Calu3 (cell line): ENCODE measurements around the gene FKBP7. TPM values are rescaled to one million over a fixed set of nuclear protein-coding genes. Genes with fewer than 3 reads are reported as not detected.

ENCODE experiments used
- BruUV-seq: library from RNA; stranded (reverse); fragments of 400-500 nt; replicated peaks from 2 replicates; lab custom pipeline; 2021; lab: Mats Ljungman, UMichigan
- CTCF ChIA-PET: fragments of 300-600 bp; sonication (Branson Sonifier 250); formaldehyde crosslinking; loops from one replicate; lab custom pipeline; 2022; ENCODE audit warnings: antibody characterized with exemption; lab: Charles Lee
- DNase-seq: peaks from one replicate; pipeline ENCODE4 v3.0.0; 2022
- H3K27ac Mint-ChIP-seq: one replicate; pipeline ENCODE4 v1.8.0; 2022; ENCODE audit warnings: mixed read lengths; ENCODE audit not compliant: unreplicated experiment
- H3K27me3 Mint-ChIP-seq: one replicate; pipeline ENCODE4 v1.8.0; 2022; ENCODE audit warnings: mixed read lengths; ENCODE audit not compliant: unreplicated experiment
- H3K36me3 Mint-ChIP-seq: one replicate; pipeline ENCODE4 v1.8.0; 2022; ENCODE audit warnings: mild to moderate bottlenecking, moderate library complexity, mixed read lengths; ENCODE audit not compliant: insufficient read depth, unreplicated experiment
- H3K4me1 Mint-ChIP-seq: one replicate; pipeline ENCODE4 v1.8.0; 2022; ENCODE audit warnings: mild to moderate bottlenecking, low read depth, mixed read lengths; ENCODE audit not compliant: unreplicated experiment
- H3K4me3 Mint-ChIP-seq: one replicate; pipeline ENCODE4 v1.8.0; 2022; ENCODE audit warnings: mild to moderate bottlenecking, low read depth, moderate library complexity, mixed read lengths; ENCODE audit not compliant: unreplicated experiment
- H3K9me3 Mint-ChIP-seq: one replicate; pipeline ENCODE4 v1.8.0; 2022; ENCODE audit warnings: low read depth, mixed read lengths; ENCODE audit not compliant: unreplicated experiment
- CTCF ChIP-seq: fragments of 200-600 bp; IDR thresholded peaks from one replicate; pipeline ENCODE4 v1.8.0; 2022; ENCODE audit warnings: antibody characterized with exemption; ENCODE audit not compliant: unreplicated experiment
- intact Hi-C: fragments of 100-400 bp; cut with micrococcal nuclease; formaldehyde crosslinking; loops from one replicate; pipeline ENCODE4 v1.10.0; 2022; ENCODE audit not compliant: unreplicated experiment
- total RNA-seq: library from RNA; stranded (reverse); gene quantifications from 2 replicates; pipeline ENCODE4 v1.2.3, GENCODE V29; 2022

FKBP7 gene
- total RNA-seq, 1 experiment from 2014 or later: 8.9 TPM

GRCh38 chr2:178508646-178509045 lies 30.2 kb upstream of the FKBP7 start:
- intact Hi-C loops: no loop called here
- no peak for TF ChIP-seq CTCF
- Mint-ChIP-seq H3K9me3 (no peaks in the 10 kb centered on the region), H3K27ac (no peak overlapping the region), H3K36me3 (peaks cover 5% of the 10 kb centered on the region), H3K4me3 (no peak overlapping the region), H3K4me1 (no peaks in the 10 kb centered on the region), H3K27me3 (no peaks in the 10 kb centered on the region)
- no TSS peak for BruUV-seq
- no peak for DNase-seq
- CTCF ChIA-PET: interaction anchor here (0.6 kb wide), 1 partner anchor 60 kb away, joined by 3 read pairs; no protein-coding TSS in a partner anchor

- TF ChIP-seq CTCF: no peak
- no peaks in the 10 kb centered on the region for H3K9me3 Mint-ChIP-seq
- no peak overlapping the region for H3K4me3 Mint-ChIP-seq
- no TSS peak for BruUV-seq
- peaks cover 11% of the 10 kb centered on the region for H3K36me3 Mint-ChIP-seq
- intact Hi-C loops: no loop called here
- no peaks in the 10 kb centered on the region for H3K4me1 Mint-ChIP-seq
- CTCF ChIA-PET: no interaction called here
- H3K27ac Mint-ChIP-seq: no peak overlapping the region
- no peaks in the 10 kb centered on the region for H3K27me3 Mint-ChIP-seq
- DNase-seq: no peak
Observed at GRCh38 chr2:178506949-178507348, 28.5 kb upstream of the FKBP7 start.

- Mint-ChIP-seq H3K36me3 (peaks cover 12% of the 10 kb centered on the region), H3K4me1 (no peaks in the 10 kb centered on the region), H3K27me3 (no peaks in the 10 kb centered on the region), H3K27ac (no peak overlapping the region), H3K9me3 (no peaks in the 10 kb centered on the region), H3K4me3 (no peak overlapping the region)
- BruUV-seq: no TSS peak
- DNase-seq: no peak
- CTCF ChIA-PET: no interaction called here
- no peak for TF ChIP-seq CTCF
- intact Hi-C loops: no loop called here
Observed at GRCh38 chr2:178506524-178506923, 28.1 kb upstream of the FKBP7 start.

GRCh38 chr2:178506101-178506500 lies 27.7 kb upstream of the FKBP7 start:
- no peak overlapping the region for H3K4me3 Mint-ChIP-seq
- H3K9me3 Mint-ChIP-seq: no peaks in the 10 kb centered on the region
- H3K27me3 Mint-ChIP-seq: no peaks in the 10 kb centered on the region
- BruUV-seq: no TSS peak
- peaks cover 13% of the 10 kb centered on the region for H3K36me3 Mint-ChIP-seq
- H3K4me1 Mint-ChIP-seq: no peaks in the 10 kb centered on the region
- TF ChIP-seq CTCF: no peak
- DNase-seq: no peak
- H3K27ac Mint-ChIP-seq: no peak overlapping the region
- CTCF ChIA-PET: no interaction called here
- intact Hi-C loops: no loop called here
